ENCODE measurements around the gene DERL2.

GRCh38 chr17:5522476-5522875, 36.5 kb upstream of the DERL2 start:
- TF ChIP-seq CTCF (conservative IDR thresholded peaks at IDR 0.05; ENCODE audit: low read length): no peak
- no peak for TF ChIP-seq EZH2phosphoT487 (IDR thresholded peaks at IDR 0.05; ENCODE audit: borderline replicate concordance, low read depth, low read length)

Data from OCI-LY7 (cell line).